ENCODE data around the gene LUC7L. TPM values are rescaled to one million over a fixed set of nuclear protein-coding genes. Genes with fewer than 3 reads are reported as not detected.

The LUC7L gene
- total and polyA plus RNA-seq, 2 of the 8 experiments (the other 6 are each of a cell fraction or from before 2014, with no cell fraction given), result 49.7 to 129 TPM

DNA sequence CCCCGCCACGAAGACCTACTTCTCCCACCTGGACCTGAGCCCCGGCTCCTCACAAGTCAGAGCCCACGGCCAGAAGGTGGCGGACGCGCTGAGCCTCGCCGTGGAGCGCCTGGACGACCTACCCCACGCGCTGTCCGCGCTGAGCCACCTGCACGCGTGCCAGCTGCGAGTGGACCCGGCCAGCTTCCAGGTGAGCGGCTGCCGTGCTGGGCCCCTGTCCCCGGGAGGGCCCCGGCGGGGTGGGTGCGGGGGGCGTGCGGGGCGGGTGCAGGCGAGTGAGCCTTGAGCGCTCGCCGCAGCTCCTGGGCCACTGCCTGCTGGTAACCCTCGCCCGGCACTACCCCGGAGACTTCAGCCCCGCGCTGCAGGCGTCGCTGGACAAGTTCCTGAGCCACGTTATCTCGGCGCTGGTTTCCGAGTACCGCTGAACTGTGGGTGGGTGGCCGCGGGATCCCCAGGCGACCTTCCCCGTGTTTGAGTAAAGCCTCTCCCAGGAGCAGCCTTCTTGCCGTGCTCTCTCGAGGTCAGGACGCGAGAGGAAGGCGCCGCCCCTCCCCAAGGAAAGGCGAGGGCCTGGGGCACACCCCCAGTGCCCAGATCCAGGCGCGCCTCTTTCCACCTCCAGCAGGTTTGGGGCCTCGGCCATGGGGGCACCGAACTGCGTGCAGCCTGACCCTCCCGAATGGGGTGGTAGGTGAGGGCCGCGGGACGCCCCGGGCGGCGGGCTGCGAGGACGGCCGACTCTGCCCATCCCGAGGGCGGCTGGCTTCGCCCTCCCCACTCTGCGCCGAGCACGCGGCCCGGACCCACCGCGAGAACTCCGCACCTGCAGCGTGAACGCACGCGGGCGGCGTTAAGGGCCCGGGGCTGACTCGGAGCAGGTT is 48.3 kb downstream of the LUC7L start:
- Histone ChIP-seq H3K18ac (ENCODE audit: extremely low read depth, low read length) (peak overlapping the region; percentile 32), H3K23ac (ENCODE audit: insufficient read length) (no peak overlapping the region), H2BK120ac (replicated peaks; ENCODE audit: low read depth, low read length) (no peak overlapping the region), H3K36me3 (ENCODE audit: control insufficient read depth in 2 of 4, insufficient read depth in 4 of 4, low read length in 3 of 4) (peaks cover 0 to 3% (median 0%) of the 10 kb centered on the region in 4 experiments; a peak in 1 of 8 replicates), H4K5ac (ENCODE audit: insufficient read length, low read depth, low read length) (no peak overlapping the region), H4K20me1 (replicated peaks in 1 of 2; ENCODE audit: control insufficient read depth in 1 of 2, insufficient read depth in 2 of 2, low read length in 2 of 2) (peaks cover 9 to 12% of the 10 kb centered on the region in 2 experiments), H3K9ac (replicated peaks in 1 of 4; ENCODE audit: extremely low read depth in 1 of 4, low read depth in 3 of 4, low read length in 3 of 4) (no peak overlapping the region), H3K56ac (replicated peaks; ENCODE audit: insufficient read length, low read depth, low read length) (no peak overlapping the region), H3K4me2 (ENCODE audit: insufficient read depth in 1 of 2, low read depth in 2 of 2, low read length in 2 of 2) (peak overlapping the region; percentile 55 to 83), H3K9me3 (ENCODE audit: insufficient read depth in 2 of 2, low read depth in 1 of 2, low read length in 1 of 2) (no peaks in the 10 kb centered on the region), H3K4me3 (ENCODE audit: extremely low read depth in 1 of 4, insufficient read depth in 2 of 4, low read depth in 3 of 4, low read length in 4 of 4) (peak overlapping the region; percentile 10 to 58 (median 20); a peak in 6 of 8 replicates), H3K79me1 (ENCODE audit: low read depth, low read length) (no peaks in the 10 kb centered on the region; the same call in 1 of the 2 replicates), H3K14ac (ENCODE audit: insufficient read length) (no peak overlapping the region), H2AK5ac (ENCODE audit: low read depth, low read length) (no peak overlapping the region), H2AFZ (ENCODE audit: low read length) (no peak overlapping the region), H3K79me2 (ENCODE audit: control insufficient read depth in 1 of 2, insufficient read depth in 2 of 2, low read length in 2 of 2) (no peaks in the 10 kb centered on the region), H2BK5ac (ENCODE audit: low read depth, low read length) (no peak overlapping the region), H3K23me2 (ENCODE audit: low read depth, low read length) (peaks cover 9% of the 10 kb centered on the region; the same call in 1 of the 2 replicates), H3K4me1 (replicated peaks in 1 of 4; ENCODE audit: control insufficient read depth in 3 of 4, insufficient read depth in 4 of 4, low read length in 3 of 4) (peaks cover 0 to 5% (median 3%) of the 10 kb centered on the region in 4 experiments; a peak in 4 of 7 replicates), H3K4ac (replicated peaks; ENCODE audit: insufficient read length, low read depth, low read length) (no peak overlapping the region), H3K27me3 (replicated peaks in 1 of 4; ENCODE audit: control insufficient read depth in 3 of 4, extremely low read depth in 1 of 4, insufficient read depth in 3 of 4, low read length in 3 of 4) (peaks cover 34 to 48% (median 43%) of the 10 kb centered on the region in 4 experiments), H2BK12ac (ENCODE audit: low read depth, low read length) (no peak overlapping the region), H4K91ac (replicated peaks; ENCODE audit: insufficient read length, low read length) (peak overlapping the region; percentile 89), H2BK15ac (ENCODE audit: low read length) (no peak overlapping the region), H4K8ac (ENCODE audit: extremely low read depth, insufficient read depth, low read length) (peak overlapping the region; percentile 91), H2BK20ac (ENCODE audit: low read length) (no peak overlapping the region), H3K27ac (ENCODE audit: low read depth, low read length) (no peak overlapping the region)
- peak in 1 of 2 experiments; percentile 54 for DNase-seq (ENCODE audit: low read depth in 1 of 2, low spot score in 2 of 2)
- FAIRE-seq, result no peak
- POLR2A ChIA-PET (ENCODE audit: partially characterized antibody), result interaction anchor here (0.6 to 2.9 kb wide), 15 partner anchors 10 to 181 kb away, joined by 3 to 29 read pairs (median 3); partner anchors contain the start of genes HBM, NPRL3 and RHBDF1
- 6% methylated on average over 57 of the region's 89 CpGs; no CpG with 5 or more reads in 1 of the 2 experiments for WGBS, 2 experiments (ENCODE audit: extremely low coverage in 1 of 2, insufficient coverage in 1 of 2, insufficient read length in 1 of 2, insufficient replicate concordance in 2 of 2, low coverage in 1 of 2, low lambda C conversion rate in 2 of 2, missing lambda C conversion rate in 1 of 2)
- CTCF ChIA-PET (ENCODE audit: partially characterized antibody), result interaction anchor here (0.6 to 4.3 kb wide), 27 partner anchors 9 to 247 kb away, joined by 3 to 41 read pairs (median 4); partner anchors contain the start of genes HBM and MPG
- TF ChIP-seq KDM1A (IDR thresholded peaks at IDR 0.05; ENCODE audit: borderline replicate concordance, low read length), result 0 out of 2 replicates have a peak, but pooled peaks have one; percentile 27
- TF ChIP-seq CHD1 (IDR thresholded peaks at IDR 0.05; ENCODE audit: low read depth, low read length), result no peak
- peak; percentile 71; the same call in 1 of the 2 replicates for TF ChIP-seq GABPA (IDR thresholded peaks at IDR 0.05; ENCODE audit: borderline replicate concordance, insufficient read depth, low read length)
- TF ChIP-seq, protein P1, sequence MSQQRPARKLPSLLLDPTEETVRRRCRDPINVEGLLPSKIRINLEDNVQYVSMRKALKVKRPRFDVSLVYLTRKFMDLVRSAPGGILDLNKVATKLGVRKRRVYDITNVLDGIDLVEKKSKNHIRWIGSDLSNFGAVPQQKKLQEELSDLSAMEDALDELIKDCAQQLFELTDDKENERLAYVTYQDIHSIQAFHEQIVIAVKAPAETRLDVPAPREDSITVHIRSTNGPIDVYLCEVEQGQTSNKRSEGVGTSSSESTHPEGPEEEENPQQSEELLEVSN (IDR thresholded peaks at IDR 0.05), result peak; percentile 98
- 0 out of 2 replicates have a peak, but pooled peaks have one; percentile 28 for TF ChIP-seq TEAD4 (IDR thresholded peaks at IDR 0.05; ENCODE audit: low read depth, low read length)
- peak; percentile 78 for TF ChIP-seq RNF2 (IDR thresholded peaks at IDR 0.05; ENCODE audit: borderline replicate concordance, low read depth, low read length, missing control alignments, poor library complexity, severe bottlenecking)
- TF ChIP-seq, protein P2, sequence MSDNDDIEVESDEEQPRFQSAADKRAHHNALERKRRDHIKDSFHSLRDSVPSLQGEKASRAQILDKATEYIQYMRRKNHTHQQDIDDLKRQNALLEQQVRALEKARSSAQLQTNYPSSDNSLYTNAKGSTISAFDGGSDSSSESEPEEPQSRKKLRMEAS (IDR thresholded peaks at IDR 0.05), result peak; percentile 100
- TF ChIP-seq BRCA1 (IDR thresholded peaks at IDR 0.05; ENCODE audit: low read depth, low read length), result peak; percentile 84
- TF ChIP-seq TCF12 (IDR thresholded peaks at IDR 0.05; ENCODE audit: low read depth, low read length), result peak; percentile 72; the same call in 1 of the 2 replicates
